ENCODE results near the gene HS1BP3.

DNA sequence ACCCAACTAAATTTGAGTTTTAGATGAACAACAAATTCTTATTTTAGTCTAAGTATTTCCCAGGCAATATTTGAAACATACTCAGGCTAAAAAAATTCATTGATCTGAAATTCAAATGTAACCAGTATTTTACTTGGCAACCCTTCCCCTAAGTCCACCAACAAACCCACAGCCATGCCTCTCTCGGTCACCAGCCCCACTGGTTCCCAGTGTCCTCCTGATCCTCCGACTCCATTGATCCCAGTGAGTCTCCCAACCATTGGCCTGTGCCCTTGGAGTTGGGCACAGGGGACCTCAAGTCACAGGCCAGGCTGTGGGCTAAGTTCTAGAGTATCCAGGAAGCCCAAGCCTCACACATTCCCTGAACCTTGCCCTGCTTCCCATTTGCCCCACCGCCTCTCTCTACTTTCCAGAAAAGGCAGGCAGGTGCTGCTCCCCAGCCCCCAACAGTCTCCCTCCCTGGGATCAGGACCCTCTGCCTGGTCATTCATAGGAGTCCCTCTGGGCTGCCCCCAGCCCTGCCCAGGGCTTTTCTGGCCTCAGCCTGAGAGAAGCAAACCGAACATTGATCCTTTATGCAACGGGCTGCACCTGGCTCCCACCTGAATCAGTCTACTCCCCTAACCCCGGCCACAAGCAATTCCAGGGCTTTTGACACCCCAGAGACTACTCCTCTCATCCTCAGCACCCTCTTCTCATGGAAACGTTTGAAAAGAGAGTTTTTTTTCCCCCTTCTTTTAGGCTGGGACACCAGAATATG is 81.3 kb downstream of the HS1BP3 start:
- TF ChIP-seq CTCF (IDR thresholded peaks at IDR 0.05) (no peak), POLR2A (IDR thresholded peaks at IDR 0.05) (no peak)

Measured in thyroid gland (tissue), 4 donors.